ENCODE measurements around the gene SRGAP2.
"Not testable (repeated sequence)": the region's sequence is repeated elsewhere in the genome, so short reads cannot be mapped to it uniquely, and the experiment has no call there.

Gene SRGAP2

DNA sequence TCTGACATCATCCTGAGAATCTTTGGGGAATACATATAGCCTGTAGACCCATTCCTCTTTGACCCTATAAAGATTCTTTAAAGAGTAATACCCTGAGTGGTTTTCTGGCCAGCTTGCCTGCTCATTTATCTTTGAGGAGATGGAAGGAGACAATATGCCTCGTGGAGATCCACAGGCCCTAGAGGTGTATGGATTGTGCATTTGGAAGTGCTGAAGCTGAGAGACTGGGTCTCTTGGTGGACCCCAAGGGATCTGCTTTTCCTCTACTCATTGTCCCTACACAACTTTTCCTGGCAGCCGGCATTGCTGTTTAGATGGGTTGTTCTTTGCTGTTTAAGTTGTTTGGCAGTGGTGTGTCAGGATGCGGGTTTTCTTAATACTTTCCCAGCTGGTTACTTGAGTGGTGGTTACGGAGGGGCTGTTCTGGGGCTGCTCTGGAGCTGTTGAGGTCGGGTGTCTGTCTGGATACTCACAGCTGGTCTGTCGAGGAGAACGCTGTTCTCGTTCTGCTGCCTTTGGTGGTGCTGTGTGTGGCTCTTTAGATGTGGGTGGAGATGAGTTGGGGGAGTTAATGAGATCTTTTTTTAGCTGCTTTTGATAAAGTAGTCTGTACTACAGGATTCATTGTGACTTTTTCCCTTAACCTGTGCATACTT is 49.5 kb downstream of the SRGAP2 start:
- not testable (repeated sequence) for DNase-seq
